ENCODE data around the gene C16orf89. TPM values are rescaled to one million over a fixed set of nuclear protein-coding genes. Genes with fewer than 3 reads are reported as not detected.
A peak's percentile ranks its signal among the peaks of the same experiment; 100 is the strongest.
"Not testable (repeated sequence)": the region's sequence is repeated elsewhere in the genome, so short reads cannot be mapped to it uniquely, and the experiment has no call there.

C16orf89 gene
- polyA plus RNA-seq = 1 to 10 TPM in 3 of 4 donors, not detected in 1; 1.1 to 2.8 (median 2.5) TPM
- long read RNA-seq, donor 1 = 0 reads
- long read RNA-seq, donor 2 = 0 reads
- long read RNA-seq, donor 3, partial matches to known transcripts = 0 of 3 reads
- long read RNA-seq, donor 3, other reads (novel, unspliced or antisense) = 0 of 3 reads
- long read RNA-seq, donor 4 = 0 reads
- long read RNA-seq, donor 5 = 0 reads
- long read RNA-seq, donor 6 = 0 reads
- long read RNA-seq, donor 7, partial matches to known transcripts = 0 of 1 reads
- long read RNA-seq, donor 7, other reads (novel, unspliced or antisense) = 0 of 1 reads
- long read RNA-seq, donor 8 = 0 reads
- long read RNA-seq, donor 9 = 0 reads
- long read RNA-seq, donor 10, partial matches to known transcripts = 0 of 3 reads
- long read RNA-seq, donor 10, other reads (novel, unspliced or antisense) = 0 of 3 reads

- peaks cover 0 to 4% (median 3%) of the 10 kb centered on the region in 3 donors for H3K4me1 ChIP-seq (ENCODE audit: control insufficient read depth in 3 of 3, insufficient read depth in 2 of 3, low read depth in 1 of 3, low read length in 2 of 3)
- H3K9me3 ChIP-seq (ENCODE audit: control insufficient read depth in 2 of 2, insufficient read depth in 1 of 2, low read depth in 1 of 2, low read length in 1 of 2) = no peaks in the 10 kb centered on the region
- WGBS, 3 donors = 49 to 73% (median 65%) methylated on average over 9 to 10 of the region's 10 CpGs
- H3K36me3 ChIP-seq (ENCODE audit: control insufficient read depth in 3 of 3, insufficient read depth in 2 of 3, low read depth in 1 of 3, low read length in 3 of 3) = no peaks in the 10 kb centered on the region
- DNase-seq (no peak), FAIRE-seq (no peak)
- no peaks in the 10 kb centered on the region for H3K27me3 ChIP-seq (ENCODE audit: control insufficient read depth in 3 of 3, insufficient read depth in 3 of 3, low read length in 3 of 3)
- H3K4me3 ChIP-seq (ENCODE audit: low read depth in 1 of 3, low read length in 3 of 3) = no peak within 1 kb of the TSS
- peak within 1 kb of the TSS in 2 of 3 donors; percentile 10 to 32 for H3K27ac ChIP-seq (ENCODE audit: low read depth in 1 of 3, low read length in 2 of 3)
These were observed at the start of gene C16orf89 for GRCh38 chr16:5065813-5066212. Gene C16orf89 (minus strand): TSS chr16:5065956. CDS start chr16:5065908, 48 bp downstream.

- not testable (repeated sequence) for H3K4me3 ChIP-seq (ENCODE audit: low read depth in 1 of 3, low read length in 3 of 3); H3K36me3 ChIP-seq (ENCODE audit: control insufficient read depth in 3 of 3, insufficient read depth in 2 of 3, low read depth in 1 of 3, low read length in 3 of 3); H3K27me3 ChIP-seq (ENCODE audit: control insufficient read depth in 3 of 3, insufficient read depth in 3 of 3, low read length in 3 of 3); H3K9me3 ChIP-seq (ENCODE audit: control insufficient read depth in 2 of 2, insufficient read depth in 1 of 2, low read depth in 1 of 2, low read length in 1 of 2); H3K4me1 ChIP-seq (ENCODE audit: control insufficient read depth in 3 of 3, insufficient read depth in 2 of 3, low read depth in 1 of 3, low read length in 2 of 3); DNase-seq; H3K27ac ChIP-seq (ENCODE audit: low read depth in 1 of 3, low read length in 2 of 3); FAIRE-seq
- 76 to 91% (median 78%) methylated on average over 8 to 10 of the region's 10 CpGs for WGBS, 3 donors
These were observed 45.2 kb upstream of the C16orf89 start for GRCh38 chr16:5110933-5111332.

GRCh38 chr16:5108505-5109158, 42.9 kb upstream of the C16orf89 start:
- Histone ChIP-seq H3K9me3 (ENCODE audit: control insufficient read depth in 2 of 2, insufficient read depth in 1 of 2, low read depth in 1 of 2, low read length in 1 of 2) (no peaks in the 10 kb centered on the region), H3K27ac (ENCODE audit: low read depth in 1 of 3, low read length in 2 of 3) (no peak overlapping the region), H3K4me1 (ENCODE audit: control insufficient read depth in 3 of 3, insufficient read depth in 2 of 3, low read depth in 1 of 3, low read length in 2 of 3) (no peaks in the 10 kb centered on the region), H3K27me3 (ENCODE audit: control insufficient read depth in 3 of 3, insufficient read depth in 3 of 3, low read length in 3 of 3) (no peaks in the 10 kb centered on the region), H3K4me3 (ENCODE audit: low read depth in 1 of 3, low read length in 3 of 3) (no peak overlapping the region), H3K36me3 (ENCODE audit: control insufficient read depth in 3 of 3, insufficient read depth in 2 of 3, low read depth in 1 of 3, low read length in 3 of 3) (no peaks in the 10 kb centered on the region)
- DNase-seq (no peak), FAIRE-seq (no peak)
- WGBS, 3 donors = 92 to 93% (median 92%) methylated on average over 19 to 27 of the region's 27 CpGs

- DNase-seq; H3K4me1 ChIP-seq (ENCODE audit: control insufficient read depth in 3 of 3, insufficient read depth in 2 of 3, low read depth in 1 of 3, low read length in 2 of 3); FAIRE-seq; H3K9me3 ChIP-seq (ENCODE audit: control insufficient read depth in 2 of 2, insufficient read depth in 1 of 2, low read depth in 1 of 2, low read length in 1 of 2); H3K27me3 ChIP-seq (ENCODE audit: control insufficient read depth in 3 of 3, insufficient read depth in 3 of 3, low read length in 3 of 3); H3K36me3 ChIP-seq (ENCODE audit: control insufficient read depth in 3 of 3, insufficient read depth in 2 of 3, low read depth in 1 of 3, low read length in 3 of 3); H3K27ac ChIP-seq (ENCODE audit: low read depth in 1 of 3, low read length in 2 of 3); H3K4me3 ChIP-seq (ENCODE audit: low read depth in 1 of 3, low read length in 3 of 3): not testable (repeated sequence)
- WGBS, 3 donors = 25 to 55% (median 29%) methylated on average over 4 to 5 of the region's 5 CpGs
These were observed 39.3 kb upstream of the C16orf89 start for GRCh38 chr16:5105039-5105438.

GRCh38 chr16:5103296-5104032, 37.7 kb upstream of the C16orf89 start:
- H3K4me1 ChIP-seq (ENCODE audit: control insufficient read depth in 3 of 3, insufficient read depth in 2 of 3, low read depth in 1 of 3, low read length in 2 of 3); H3K4me3 ChIP-seq (ENCODE audit: low read depth in 1 of 3, low read length in 3 of 3); H3K36me3 ChIP-seq (ENCODE audit: control insufficient read depth in 3 of 3, insufficient read depth in 2 of 3, low read depth in 1 of 3, low read length in 3 of 3); H3K27ac ChIP-seq (ENCODE audit: low read depth in 1 of 3, low read length in 2 of 3); FAIRE-seq; H3K27me3 ChIP-seq (ENCODE audit: control insufficient read depth in 3 of 3, insufficient read depth in 3 of 3, low read length in 3 of 3); H3K9me3 ChIP-seq (ENCODE audit: control insufficient read depth in 2 of 2, insufficient read depth in 1 of 2, low read depth in 1 of 2, low read length in 1 of 2); DNase-seq: not testable (repeated sequence)
- whole genome bisulfite sequencing, 3 donors = 89 to 93% (median 90%) methylated on average over 11 to 12 of the region's 12 CpGs

GRCh38 chr16:5099174-5099573, 33.4 kb upstream of the C16orf89 start:
- H3K4me1 ChIP-seq (ENCODE audit: control insufficient read depth in 3 of 3, insufficient read depth in 2 of 3, low read depth in 1 of 3, low read length in 2 of 3); H3K27me3 ChIP-seq (ENCODE audit: control insufficient read depth in 3 of 3, insufficient read depth in 3 of 3, low read length in 3 of 3); H3K9me3 ChIP-seq (ENCODE audit: control insufficient read depth in 2 of 2, insufficient read depth in 1 of 2, low read depth in 1 of 2, low read length in 1 of 2); H3K4me3 ChIP-seq (ENCODE audit: low read depth in 1 of 3, low read length in 3 of 3); H3K36me3 ChIP-seq (ENCODE audit: control insufficient read depth in 3 of 3, insufficient read depth in 2 of 3, low read depth in 1 of 3, low read length in 3 of 3); FAIRE-seq: not testable (repeated sequence)
- WGBS, 3 donors = 6 to 16% (median 6%) methylated on average over 4 of the region's 4 CpGs
- DNase-seq = peak; percentile 35 to 43
- H3K27ac ChIP-seq (ENCODE audit: low read depth in 1 of 3, low read length in 2 of 3) = peak overlapping the region in 1 of 3 donors; percentile 88

- not testable (repeated sequence) for H3K4me1 ChIP-seq (ENCODE audit: control insufficient read depth in 3 of 3, insufficient read depth in 2 of 3, low read depth in 1 of 3, low read length in 2 of 3); H3K9me3 ChIP-seq (ENCODE audit: control insufficient read depth in 2 of 2, insufficient read depth in 1 of 2, low read depth in 1 of 2, low read length in 1 of 2); H3K36me3 ChIP-seq (ENCODE audit: control insufficient read depth in 3 of 3, insufficient read depth in 2 of 3, low read depth in 1 of 3, low read length in 3 of 3); H3K27me3 ChIP-seq (ENCODE audit: control insufficient read depth in 3 of 3, insufficient read depth in 3 of 3, low read length in 3 of 3); FAIRE-seq
- WGBS, 3 donors = 1 to 2% (median 2%) methylated on average over 36 to 62 of the region's 67 CpGs
- peak overlapping the region; percentile 51 to 71 (median 61) for H3K4me3 ChIP-seq (ENCODE audit: low read depth in 1 of 3, low read length in 3 of 3)
- peak overlapping the region; percentile 74 to 88 (median 83) for H3K27ac ChIP-seq (ENCODE audit: low read depth in 1 of 3, low read length in 2 of 3)
- DNase-seq = peak; percentile 78 to 83
These were observed 32.7 kb upstream of the C16orf89 start for GRCh38 chr16:5098221-5099159.
